ENCODE results near the gene AP3B1.

The AP3B1 gene

DNA sequence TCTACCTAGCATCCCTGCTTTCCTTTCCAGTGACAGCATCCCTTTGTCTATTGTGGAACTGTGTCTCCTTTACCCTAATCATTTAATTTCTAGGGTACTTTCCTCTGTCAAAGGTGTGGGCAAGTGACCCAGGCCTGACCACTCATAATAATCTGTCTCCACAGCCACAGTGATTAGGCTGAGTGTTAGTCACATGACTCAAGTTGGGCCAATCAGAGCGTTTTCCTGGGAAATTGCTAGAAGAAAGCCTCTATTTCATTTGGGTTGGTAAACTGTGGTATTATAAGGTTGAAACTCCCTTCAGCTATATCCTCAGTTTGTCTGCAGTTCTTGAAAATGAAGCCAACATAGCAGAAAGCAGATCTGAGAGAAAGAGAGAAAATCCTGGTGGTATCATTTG lies 14.2 kb upstream of the AP3B1 start:
- no peak overlapping the region for H2AFZ ChIP-seq (ENCODE audit: low read length)

DNA sequence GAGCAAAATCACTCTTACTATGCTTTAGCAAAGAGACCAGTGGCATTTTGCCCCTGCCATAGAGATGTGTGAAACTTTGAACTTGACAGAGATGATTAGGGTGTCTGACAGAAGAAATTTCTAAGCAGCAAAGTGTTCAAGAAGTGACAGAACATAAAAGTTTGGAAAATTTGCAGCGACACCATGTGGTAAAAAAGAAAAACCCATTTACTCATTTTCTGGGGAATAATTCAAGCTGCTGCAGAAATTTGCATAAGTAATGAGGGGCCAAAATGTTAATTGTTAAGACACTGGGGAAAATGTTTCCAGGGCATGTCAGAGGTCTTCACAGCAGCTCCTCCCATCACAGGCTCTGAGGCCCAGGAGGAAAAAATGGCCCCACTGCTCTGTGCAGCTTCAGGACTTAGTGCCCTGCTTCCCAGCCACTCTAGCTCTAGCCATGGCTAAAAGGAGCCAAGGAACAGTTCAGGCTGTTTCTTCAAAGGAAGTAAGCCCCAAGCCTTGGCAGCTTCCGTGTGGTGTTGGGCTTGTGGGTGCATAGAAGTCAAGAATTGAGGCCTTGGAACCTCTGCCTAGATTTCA lies 6.1 kb upstream of the AP3B1 start:
- no peak overlapping the region for H3K9ac ChIP-seq (ENCODE audit: low read length)
- H3K27me3 ChIP-seq (ENCODE audit: insufficient read depth, low read length): no peaks in the 10 kb centered on the region
- H3K79me2 ChIP-seq (ENCODE audit: insufficient read depth, low read length): no peaks in the 10 kb centered on the region
- peaks cover 3% of the 10 kb centered on the region for H3K4me1 ChIP-seq (ENCODE audit: insufficient read depth, low read length, severe bottlenecking)
- H4K20me1 ChIP-seq (ENCODE audit: insufficient read depth, low read length): no peaks in the 10 kb centered on the region
- H3K27ac ChIP-seq (ENCODE audit: low read depth, low read length, poor library complexity, severe bottlenecking): no peak overlapping the region
- TF ChIP-seq EZH2 (IDR thresholded peaks at IDR 0.05; ENCODE audit: borderline replicate concordance, low read length): no peak
- TF ChIP-seq, protein P1, sequence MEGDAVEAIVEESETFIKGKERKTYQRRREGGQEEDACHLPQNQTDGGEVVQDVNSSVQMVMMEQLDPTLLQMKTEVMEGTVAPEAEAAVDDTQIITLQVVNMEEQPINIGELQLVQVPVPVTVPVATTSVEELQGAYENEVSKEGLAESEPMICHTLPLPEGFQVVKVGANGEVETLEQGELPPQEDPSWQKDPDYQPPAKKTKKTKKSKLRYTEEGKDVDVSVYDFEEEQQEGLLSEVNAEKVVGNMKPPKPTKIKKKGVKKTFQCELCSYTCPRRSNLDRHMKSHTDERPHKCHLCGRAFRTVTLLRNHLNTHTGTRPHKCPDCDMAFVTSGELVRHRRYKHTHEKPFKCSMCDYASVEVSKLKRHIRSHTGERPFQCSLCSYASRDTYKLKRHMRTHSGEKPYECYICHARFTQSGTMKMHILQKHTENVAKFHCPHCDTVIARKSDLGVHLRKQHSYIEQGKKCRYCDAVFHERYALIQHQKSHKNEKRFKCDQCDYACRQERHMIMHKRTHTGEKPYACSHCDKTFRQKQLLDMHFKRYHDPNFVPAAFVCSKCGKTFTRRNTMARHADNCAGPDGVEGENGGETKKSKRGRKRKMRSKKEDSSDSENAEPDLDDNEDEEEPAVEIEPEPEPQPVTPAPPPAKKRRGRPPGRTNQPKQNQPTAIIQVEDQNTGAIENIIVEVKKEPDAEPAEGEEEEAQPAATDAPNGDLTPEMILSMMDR (IDR thresholded peaks at IDR 0.05; ENCODE audit: low read length): peak; percentile 52; the same call in 1 of the 2 replicates
- H3K4me2 ChIP-seq (ENCODE audit: low read length): no peak overlapping the region
- H2AFZ ChIP-seq (ENCODE audit: low read length): no peak overlapping the region
- no peaks in the 10 kb centered on the region for H3K9me3 ChIP-seq (ENCODE audit: low read length)
- no peaks in the 10 kb centered on the region for H3F3A ChIP-seq (ENCODE audit: insufficient read depth, low read length)
- no peaks in the 10 kb centered on the region for H3K36me3 ChIP-seq (ENCODE audit: insufficient read depth, low read length)
- no peaks in the 10 kb centered on the region for H3K9me2 ChIP-seq (ENCODE audit: low read depth, low read length)
- no peak overlapping the region for H3K4me3 ChIP-seq (ENCODE audit: low read depth, low read length, poor library complexity, severe bottlenecking)

More for the DNA sequence above, 14.2 kb upstream of the AP3B1 start:
- Histone ChIP-seq H3K36me3 (ENCODE audit: insufficient read depth, low read length) (no peaks in the 10 kb centered on the region), H3K4me1 (ENCODE audit: insufficient read depth, low read length, severe bottlenecking) (no peaks in the 10 kb centered on the region), H3K4me3 (ENCODE audit: low read depth, low read length, poor library complexity, severe bottlenecking) (no peak overlapping the region), H3K9me2 (ENCODE audit: low read depth, low read length) (no peaks in the 10 kb centered on the region), H3K27me3 (ENCODE audit: insufficient read depth, low read length) (no peaks in the 10 kb centered on the region), H3K9me3 (ENCODE audit: low read length) (no peaks in the 10 kb centered on the region), H4K20me1 (ENCODE audit: insufficient read depth, low read length) (no peaks in the 10 kb centered on the region), H3K79me2 (ENCODE audit: insufficient read depth, low read length) (no peaks in the 10 kb centered on the region), H3K4me2 (ENCODE audit: low read length) (no peak overlapping the region), H3K9ac (ENCODE audit: low read length) (no peak overlapping the region), H3K27ac (ENCODE audit: low read depth, low read length, poor library complexity, severe bottlenecking) (no peak overlapping the region), H3F3A (ENCODE audit: insufficient read depth, low read length) (no peaks in the 10 kb centered on the region)
- TF ChIP-seq EZH2 (IDR thresholded peaks at IDR 0.05; ENCODE audit: borderline replicate concordance, low read length): no peak
- TF ChIP-seq, protein P1 (IDR thresholded peaks at IDR 0.05; ENCODE audit: low read length): no peak

DNA sequence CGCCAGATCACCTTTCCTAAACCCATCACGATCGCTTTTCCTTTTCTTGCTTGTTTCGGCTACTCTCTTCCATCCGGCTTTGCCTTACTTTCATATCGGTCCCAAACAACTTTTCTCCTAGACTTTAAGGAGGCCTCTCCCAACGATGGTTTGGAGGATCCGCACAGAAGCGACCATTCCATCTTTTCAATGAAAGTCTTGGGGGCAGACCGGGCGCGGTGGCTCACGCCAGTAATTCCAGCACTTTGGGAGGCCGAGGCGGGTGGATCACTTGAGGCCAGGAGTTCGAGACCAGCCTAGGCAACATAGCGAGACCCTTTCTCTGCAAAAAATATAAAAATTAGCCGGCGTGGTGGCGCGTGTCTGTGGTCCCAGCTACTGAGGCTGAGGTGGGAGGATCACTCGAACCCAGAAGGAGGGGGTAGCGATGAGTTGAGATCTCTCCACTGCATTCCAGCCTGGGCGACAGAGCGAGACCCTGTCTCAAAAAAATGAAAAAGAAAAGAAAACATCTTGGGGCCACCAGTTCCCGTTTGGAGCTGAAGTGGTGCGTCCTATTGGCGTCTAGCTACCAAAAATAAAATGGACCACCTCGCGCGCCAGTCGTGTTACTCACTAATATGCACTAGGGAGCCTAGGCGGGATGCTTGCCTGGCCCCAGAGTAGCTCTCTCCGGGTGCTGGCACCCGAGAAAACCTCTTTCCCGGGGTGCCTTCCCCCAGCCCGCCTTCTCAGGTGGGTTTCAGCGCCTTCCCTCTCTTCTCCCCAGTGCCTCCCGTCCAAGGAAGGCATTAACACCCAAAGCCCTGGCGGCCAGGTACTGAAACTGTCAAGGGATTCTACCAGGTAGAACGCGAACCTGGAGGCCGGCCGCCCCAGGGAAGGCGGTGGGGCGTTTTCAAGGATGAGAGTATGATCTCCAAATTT lies 800 bp upstream of the AP3B1 start:
- TF ChIP-seq, protein P1 (IDR thresholded peaks at IDR 0.05; ENCODE audit: low read length): peak; percentile 56
- TF ChIP-seq EZH2 (IDR thresholded peaks at IDR 0.05; ENCODE audit: borderline replicate concordance, low read length): no peak
- Histone ChIP-seq H3K79me2 (ENCODE audit: insufficient read depth, low read length) (peaks cover 38% of the 10 kb centered on the region), H3F3A (ENCODE audit: insufficient read depth, low read length) (no peaks in the 10 kb centered on the region), H3K4me1 (ENCODE audit: insufficient read depth, low read length, severe bottlenecking) (peaks cover 35% of the 10 kb centered on the region), H3K4me3 (ENCODE audit: low read depth, low read length, poor library complexity, severe bottlenecking) (peak overlapping the region; percentile 71), H3K27ac (ENCODE audit: low read depth, low read length, poor library complexity, severe bottlenecking) (no peak overlapping the region), H4K20me1 (ENCODE audit: insufficient read depth, low read length) (no peaks in the 10 kb centered on the region), H3K9me2 (ENCODE audit: low read depth, low read length) (no peaks in the 10 kb centered on the region), H3K4me2 (ENCODE audit: low read length) (peak overlapping the region; percentile 68), H3K27me3 (ENCODE audit: insufficient read depth, low read length) (no peaks in the 10 kb centered on the region), H3K9me3 (ENCODE audit: low read length) (no peaks in the 10 kb centered on the region), H2AFZ (ENCODE audit: low read length) (peak overlapping the region; percentile 56), H3K36me3 (ENCODE audit: insufficient read depth, low read length) (no peaks in the 10 kb centered on the region), H3K9ac (ENCODE audit: low read length) (peak overlapping the region; percentile 76)

Data from OCI-LY1 (cell line).